Mucosa of descending colon (tissue), 3 donors: ENCODE data around the gene PLEKHA8. TPM values are rescaled to one million over a fixed set of nuclear protein-coding genes. Genes with fewer than 3 reads are reported as not detected.
A peak's percentile ranks its signal among the peaks of the same experiment; 100 is the strongest.

ENCODE experiments used
- ATAC-seq: fragments of 200-7000 bp; cut with Tn5 transposase; one replicate; pipeline ENCODE4 v1.9.1; 2020; ENCODE audit warnings: mild to moderate bottlenecking, moderate library complexity
- DNase-seq, 3 donors: peaks; one replicate each; pipeline ENCODE4 v3.0.0-alpha.2; 2020
- H3K36me3 ChIP-seq: fragments of 200-600 bp; one replicate; pipeline ENCODE4 v1.8.0; 2021; ENCODE audit warnings: low read depth, mild to moderate bottlenecking
- H3K4me1 ChIP-seq: fragments of 200-600 bp; one replicate; pipeline ENCODE4 v1.8.0; 2021; ENCODE audit warnings: low read depth, mild to moderate bottlenecking
- H3K4me3 ChIP-seq: fragments of 200-600 bp; one replicate; pipeline ENCODE4 v1.8.0; 2021; ENCODE audit warnings: mild to moderate bottlenecking
- H3K9me3 ChIP-seq: fragments of 200-600 bp; one replicate; pipeline ENCODE4 v1.8.0; 2021; ENCODE audit warnings: mild to moderate bottlenecking
- CTCF ChIP-seq: fragments of 200-600 bp; IDR thresholded peaks from one replicate; pipeline ENCODE4 v1.8.0; 2022; ENCODE audit warnings: antibody characterized with exemption, mild to moderate bottlenecking
- intact Hi-C, 2 donors: fragments of 100-400 bp; cut with DNase I in 1 of 2; cut with micrococcal nuclease in 1 of 2; formaldehyde crosslinking; loops; one replicate each; pipeline versions ENCODE4 v1.11.0 to v1.11.1; 2022; cut with DNase I, micrococcal nuclease
- total RNA-seq, 3 donors: library from RNA; stranded (reverse); fragmentation: NEBNext Ultra II Directional in 2 of 3; extraction: Animal tissue kit (Norgen Biotek cat#: 25700) in 2 of 3; gene quantifications; one replicate each; pipeline versions ENCODE4 v1.2.1 to v1.2.4, GENCODE V29; 2021 to 2023
- donor health status: DM: no; HTN: no; CAD: no; lungs with moderate emphysema.
- donor health status: DM: no; HTN: no; CAD: no.
- donor health status: DM: no; HTN: yes; CAD: no.

Gene PLEKHA8
- total RNA-seq, 3 donors from 2014 or later: 11.7 to 13.0 (median 12.5) TPM

GRCh38 chr7:29989257-29989995 lies 38.8 kb upstream of the PLEKHA8 start, which contains the start of gene SCRN1:
TSS of gene SCRN1 (minus strand) at chr7:29989801. CDS start at chr7:29969067, 20,734 bp downstream.
- no peak for TF ChIP-seq CTCF
- H3K36me3 ChIP-seq: no peaks in the 10 kb centered on the region
- peak; percentile 28 to 59 (median 59) for DNase-seq
- H3K9me3 ChIP-seq: peaks cover 12% of the 10 kb centered on the region
- H3K4me3 ChIP-seq: peak within 1 kb of the TSS; percentile 71
- intact Hi-C loops: no loop called here
- H3K4me1 ChIP-seq: no peaks in the 10 kb centered on the region
- ATAC-seq: peak; percentile 65

GRCh38 chr7:29990931-29991330 lies 37.3 kb upstream of the PLEKHA8 start:
- Histone ChIP-seq H3K9me3 (peaks cover 12% of the 10 kb centered on the region), H3K4me3 (no peak overlapping the region), H3K36me3 (no peaks in the 10 kb centered on the region), H3K4me1 (no peaks in the 10 kb centered on the region)
- DNase-seq (no peak), ATAC-seq (no peak)
- no peak for TF ChIP-seq CTCF
- intact Hi-C loops: no loop called here

GRCh38 chr7:29991937-29992336 lies 36.3 kb upstream of the PLEKHA8 start:
- TF ChIP-seq CTCF: no peak

GRCh38 chr7:29993140-29993539 lies 35.1 kb upstream of the PLEKHA8 start:
- DNase-seq (no peak), ATAC-seq (no peak)
- Histone ChIP-seq H3K9me3 (peaks cover 15% of the 10 kb centered on the region), H3K4me3 (no peak overlapping the region), H3K36me3 (no peaks in the 10 kb centered on the region), H3K4me1 (no peaks in the 10 kb centered on the region)
- intact Hi-C loops: no loop called here
- no peak for TF ChIP-seq CTCF

More at GRCh38 chr7:29991937-29992336, 36.3 kb upstream of the PLEKHA8 start:
- DNase-seq (no peak), ATAC-seq (no peak)
- Histone ChIP-seq H3K4me3 (no peak overlapping the region), H3K9me3 (peaks cover 15% of the 10 kb centered on the region), H3K4me1 (no peaks in the 10 kb centered on the region), H3K36me3 (no peaks in the 10 kb centered on the region)
- intact Hi-C loops: no loop called here

- Histone ChIP-seq H3K4me3 (no peak overlapping the region), H3K4me1 (no peaks in the 10 kb centered on the region), H3K9me3 (peaks cover 15% of the 10 kb centered on the region), H3K36me3 (no peaks in the 10 kb centered on the region)
- DNase-seq: no peak
- TF ChIP-seq CTCF: no peak
- intact Hi-C loops: no loop called here
- no peak for ATAC-seq
These were observed 32.6 kb upstream of the PLEKHA8 start for GRCh38 chr7:29995652-29996051.
